GM23248 (cell line): ENCODE results near the gene KDM7A. TPM values are rescaled to one million over a fixed set of nuclear protein-coding genes. Genes with fewer than 3 reads are reported as not detected.

Experiments used
- DNase-seq: peaks from one replicate; pipeline ENCODE4 v3.0.0-alpha.2; 2015
- H2AFZ ChIP-seq: fragments of 200-600 bp; sonication (generic); 2 replicates; pipeline ENCODE4 v1.6.1; 2016; ENCODE audit warnings: antibody characterized with exemption
- H3F3A ChIP-seq: fragments of 200-600 bp; sonication (generic); 2 replicates; pipeline ENCODE4 v1.6.1; 2016; ENCODE audit warnings: mild to moderate bottlenecking, antibody characterized with exemption, mixed run types; ENCODE audit not compliant: insufficient read depth
- H3K27ac ChIP-seq: fragments of 200-600 bp; sonication (generic); 2 replicates; pipeline ENCODE4 v1.5.1; 2016; ENCODE audit warnings: mild to moderate bottlenecking
- H3K27me3 ChIP-seq: fragments of 200-600 bp; sonication (generic); replicated peaks from 2 replicates; pipeline ENCODE4 v1.6.1; 2016; ENCODE audit warnings: mild to moderate bottlenecking; ENCODE audit not compliant: insufficient read depth
- H3K36me3 ChIP-seq: fragments of 200-600 bp; sonication (generic); 2 replicates; pipeline ENCODE4 v1.6.1; 2016; ENCODE audit warnings: low read depth, mild to moderate bottlenecking
- H3K4me1 ChIP-seq: fragments of 200-600 bp; sonication (generic); 2 replicates; pipeline ENCODE4 v1.6.1; 2016; ENCODE audit warnings: mild to moderate bottlenecking; ENCODE audit not compliant: insufficient read depth
- H3K4me2 ChIP-seq: fragments of 200-600 bp; sonication (generic); one replicate; pipeline ENCODE4 v1.6.1; 2016; ENCODE audit warnings: mild to moderate bottlenecking; ENCODE audit not compliant: unreplicated experiment
- H3K4me3 ChIP-seq: fragments of 200-600 bp; sonication (generic); 2 replicates; pipeline ENCODE4 v1.5.1; 2016; ENCODE audit warnings: mild to moderate bottlenecking
- H3K79me2 ChIP-seq: fragments of 200-600 bp; sonication (generic); 2 replicates; pipeline ENCODE4 v1.6.1; 2016; ENCODE audit warnings: mild to moderate bottlenecking; ENCODE audit not compliant: insufficient read depth
- H3K9ac ChIP-seq: fragments of 200-600 bp; sonication (generic); 2 replicates; pipeline ENCODE4 v1.6.1; 2016; ENCODE audit warnings: mild to moderate bottlenecking
- H3K9me2 ChIP-seq: fragments of 200-600 bp; sonication (generic); 2 replicates; pipeline ENCODE4 v1.6.1; 2016; ENCODE audit warnings: mixed run types, mild to moderate bottlenecking, moderate library complexity; ENCODE audit not compliant: insufficient read depth
- H3K9me3 ChIP-seq: fragments of 200-600 bp; sonication (generic); one replicate; pipeline ENCODE4 v1.6.1; 2017; ENCODE audit warnings: low read depth
- H4K20me1 ChIP-seq: fragments of 200-600 bp; sonication (generic); 2 replicates; pipeline ENCODE4 v1.6.0; 2016; ENCODE audit not compliant: insufficient read depth
- EZH2 ChIP-seq: fragments of 200-600 bp; sonication (generic); IDR thresholded peaks from 2 replicates; pipeline ENCODE4 v1.6.1; 2018; ENCODE audit warnings: antibody characterized with exemption, mild to moderate bottlenecking; ENCODE audit not compliant: insufficient read depth, poor library complexity, severe bottlenecking
- EZH2phosphoT487 ChIP-seq: fragments of 200-600 bp; sonication (generic); IDR thresholded peaks from 2 replicates; pipeline ENCODE4 v1.6.1; 2018; ENCODE audit warnings: antibody characterized with exemption, moderate library complexity, mild to moderate bottlenecking, low read depth; ENCODE audit not compliant: insufficient read depth
- WGBS, 2 experiments: methylation state at CpG; one replicate each; pipeline ENCODE4 v1.1.6; 2015 to 2017; ENCODE audit warnings: low lambda C conversion rate in 2 of 2, low coverage in 1 of 2; ENCODE audit errors: missing lambda C conversion rate in 2 of 2; 5-methylcytosine and 5-hydroxymethylcytosine counted together
- in situ Hi-C: fragments of 300-500 bp; cut with MboI; formaldehyde crosslinking; loops from 2 replicates; pipeline ENCODE4 v1.15.0; 2020
- polyA plus RNA-seq: library from polyadenylated mRNA; unstranded; fragments of >200 nt; fragmentation: Nextera tagmentation; extraction: Ambion mirVana; gene quantifications from 2 replicates; pipeline ENCODE4 v1.2.1, GENCODE V29; 2016
- total RNA-seq: library from RNA; depleted of rRNA; stranded (reverse); fragments of >200 nt; shearing (Covaris generic); gene quantifications from 2 replicates; pipeline ENCODE4 v1.2.3, GENCODE V29; 2014; rRNA removed

The KDM7A gene, protein sequence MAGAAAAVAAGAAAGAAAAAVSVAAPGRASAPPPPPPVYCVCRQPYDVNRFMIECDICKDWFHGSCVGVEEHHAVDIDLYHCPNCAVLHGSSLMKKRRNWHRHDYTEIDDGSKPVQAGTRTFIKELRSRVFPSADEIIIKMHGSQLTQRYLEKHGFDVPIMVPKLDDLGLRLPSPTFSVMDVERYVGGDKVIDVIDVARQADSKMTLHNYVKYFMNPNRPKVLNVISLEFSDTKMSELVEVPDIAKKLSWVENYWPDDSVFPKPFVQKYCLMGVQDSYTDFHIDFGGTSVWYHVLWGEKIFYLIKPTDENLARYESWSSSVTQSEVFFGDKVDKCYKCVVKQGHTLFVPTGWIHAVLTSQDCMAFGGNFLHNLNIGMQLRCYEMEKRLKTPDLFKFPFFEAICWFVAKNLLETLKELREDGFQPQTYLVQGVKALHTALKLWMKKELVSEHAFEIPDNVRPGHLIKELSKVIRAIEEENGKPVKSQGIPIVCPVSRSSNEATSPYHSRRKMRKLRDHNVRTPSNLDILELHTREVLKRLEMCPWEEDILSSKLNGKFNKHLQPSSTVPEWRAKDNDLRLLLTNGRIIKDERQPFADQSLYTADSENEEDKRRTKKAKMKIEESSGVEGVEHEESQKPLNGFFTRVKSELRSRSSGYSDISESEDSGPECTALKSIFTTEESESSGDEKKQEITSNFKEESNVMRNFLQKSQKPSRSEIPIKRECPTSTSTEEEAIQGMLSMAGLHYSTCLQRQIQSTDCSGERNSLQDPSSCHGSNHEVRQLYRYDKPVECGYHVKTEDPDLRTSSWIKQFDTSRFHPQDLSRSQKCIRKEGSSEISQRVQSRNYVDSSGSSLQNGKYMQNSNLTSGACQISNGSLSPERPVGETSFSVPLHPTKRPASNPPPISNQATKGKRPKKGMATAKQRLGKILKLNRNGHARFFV
- total RNA-seq: 6.7 and 7.8 TPM in 2 replicates
- 1.9 and 2.3 TPM in 2 replicates for polyA plus RNA-seq

DNA sequence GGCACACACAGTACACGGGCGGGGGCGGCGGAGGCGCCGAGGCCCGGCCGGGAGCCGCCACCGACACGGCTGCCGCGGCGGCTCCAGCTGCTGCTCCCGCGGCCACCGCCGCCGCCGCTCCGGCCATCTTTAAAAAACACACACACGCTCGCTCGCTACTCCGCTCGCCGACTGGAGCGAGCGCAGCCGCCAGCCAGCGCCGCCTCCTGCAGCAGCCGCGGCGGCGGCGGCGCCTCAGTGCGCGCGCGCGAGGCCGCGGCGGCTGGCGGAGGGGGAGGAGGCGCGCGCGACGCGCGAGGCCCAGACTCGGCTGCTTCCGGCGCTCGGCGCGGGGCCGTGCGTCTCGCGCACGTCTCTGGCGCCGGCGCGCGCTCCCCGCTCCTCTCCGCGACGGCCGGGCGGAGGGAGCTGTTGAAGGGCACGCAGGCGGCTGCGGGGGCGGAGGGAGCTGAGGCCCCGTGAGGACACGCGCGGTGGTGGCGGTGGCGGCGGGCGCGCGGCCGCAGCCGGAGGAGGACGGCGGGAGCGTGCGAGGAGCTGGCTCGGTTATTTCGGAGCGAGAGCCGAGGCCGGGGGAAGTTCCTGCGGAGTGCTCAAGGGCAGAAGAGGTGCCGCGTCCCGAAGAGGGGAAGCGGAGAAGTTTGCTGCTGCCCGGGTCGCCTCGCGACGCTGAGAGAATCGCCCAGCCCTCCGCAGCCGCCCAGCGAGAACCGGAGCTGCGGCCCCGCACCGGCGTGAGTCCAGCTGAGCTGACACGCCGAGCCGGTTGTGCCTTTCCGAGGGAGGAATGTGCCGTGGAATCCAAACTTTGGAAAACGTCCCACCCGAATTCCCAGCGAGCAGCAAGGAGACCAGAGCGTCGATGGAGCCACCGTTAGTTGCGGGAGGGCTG is at the start of gene KDM7A:
Gene KDM7A (minus strand): TSS at position 173 of the 892 bp plus-strand sequence. CDS start 46 bp downstream, at position 127.
- Histone ChIP-seq H3K4me1 (peaks cover 10% of the 10 kb centered on the region), H3K9ac (peak within 1 kb of the TSS; percentile 96), H3K9me3 (no peaks in the 10 kb centered on the region), H3K9me2 (no peaks in the 10 kb centered on the region), H3K27ac (peak within 1 kb of the TSS; percentile 95), H2AFZ (peak within 1 kb of the TSS; percentile 88), H3K4me2 (peak within 1 kb of the TSS; percentile 93), H3K27me3 (peaks cover 8% of the 10 kb centered on the region), H3K79me2 (peaks cover 30% of the 10 kb centered on the region), H3K4me3 (peak within 1 kb of the TSS; percentile 85), H4K20me1 (no peaks in the 10 kb centered on the region), H3K36me3 (no peaks in the 10 kb centered on the region), H3F3A (peaks cover 28% of the 10 kb centered on the region)
- TF ChIP-seq EZH2phosphoT487 (no peak), EZH2 (no peak)
- DNase-seq: peak; percentile 99
- in situ Hi-C loops: no loop called here
- WGBS, 2 experiments: 1% methylated on average over 81 to 89 of the region's 132 CpGs

DNA sequence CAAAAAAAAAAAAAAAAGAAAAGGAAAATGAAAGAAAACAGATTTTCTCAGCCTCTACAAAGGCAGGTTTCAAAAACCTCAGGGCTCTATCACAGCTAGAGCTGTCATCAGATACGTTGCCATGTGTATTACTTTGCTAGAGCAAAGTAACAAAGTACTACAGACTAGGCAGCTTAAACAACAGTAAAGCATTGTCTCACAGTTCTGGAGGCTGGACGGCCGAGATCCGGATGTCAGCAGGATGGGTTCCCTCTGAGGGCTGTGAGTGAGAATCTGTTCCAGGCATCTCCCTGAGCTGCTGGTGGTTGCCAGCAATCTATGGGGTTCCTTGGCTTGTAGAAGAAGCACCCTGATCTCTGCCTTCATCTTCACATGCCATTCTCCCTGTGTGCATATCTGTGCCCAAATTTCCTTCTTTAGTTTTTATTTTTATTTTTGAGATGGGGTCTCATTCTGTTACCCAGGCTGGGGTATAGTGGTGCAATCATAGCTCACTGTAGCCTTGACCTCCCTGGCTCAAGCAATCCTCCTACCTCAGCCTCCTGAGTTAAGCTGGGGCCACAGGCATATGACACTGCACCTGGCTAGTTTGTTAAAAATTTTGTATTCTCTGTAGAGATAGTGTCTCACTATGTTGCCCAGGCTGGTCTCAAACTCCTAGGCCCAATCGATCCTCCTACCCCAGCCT is 48.9 kb upstream of the KDM7A start:
- Histone ChIP-seq H3K27me3 (no peaks in the 10 kb centered on the region), H3K27ac (no peak overlapping the region), H3K9ac (no peak overlapping the region), H3K79me2 (no peaks in the 10 kb centered on the region), H4K20me1 (no peaks in the 10 kb centered on the region), H3F3A (no peaks in the 10 kb centered on the region), H3K4me1 (no peaks in the 10 kb centered on the region), H3K4me2 (no peak overlapping the region), H3K4me3 (no peak overlapping the region), H3K9me3 (no peaks in the 10 kb centered on the region), H3K9me2 (no peaks in the 10 kb centered on the region), H2AFZ (no peak overlapping the region), H3K36me3 (no peaks in the 10 kb centered on the region)
- DNase-seq: no peak
- no peak for TF ChIP-seq EZH2
- TF ChIP-seq EZH2phosphoT487: no peak
- WGBS, 2 experiments: 69 to 73% methylated on average over 5 of the region's 5 CpGs
- in situ Hi-C loops: no loop called here

DNA sequence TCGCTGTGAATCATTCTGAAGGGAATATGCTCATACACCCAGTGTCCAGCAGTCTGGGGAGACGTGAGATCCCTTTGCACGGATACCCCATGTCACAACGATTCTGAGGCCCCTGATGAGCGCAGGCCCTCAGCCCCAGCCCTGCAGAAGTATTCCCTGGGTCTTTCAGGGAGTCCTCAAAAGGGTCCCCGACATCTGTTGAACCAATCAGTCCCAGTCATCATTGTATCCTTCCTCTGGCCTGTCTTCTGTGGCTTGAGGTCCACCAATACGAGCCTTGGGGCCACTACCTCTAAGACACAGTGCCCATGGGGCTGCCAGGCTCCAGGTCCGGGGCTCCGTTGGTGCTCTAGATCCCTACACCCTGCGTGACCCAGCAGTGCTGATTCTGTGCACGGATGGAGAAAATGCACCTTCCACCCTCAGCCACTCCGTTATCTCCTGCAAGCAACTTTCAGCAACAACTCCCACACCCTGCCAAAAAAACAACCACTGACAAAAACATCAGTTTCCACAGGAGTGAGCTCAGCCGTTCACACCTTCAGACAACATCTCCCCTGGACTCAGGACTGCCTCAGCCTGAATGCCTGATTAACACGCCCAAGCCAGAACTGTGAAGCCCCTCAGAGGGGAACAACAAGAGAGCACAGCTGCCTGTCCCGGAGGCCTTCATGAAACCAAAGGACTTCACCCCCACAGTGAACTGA is 46.9 kb upstream of the KDM7A start:
- in situ Hi-C loops: no loop called here
- TF ChIP-seq EZH2 (no peak), EZH2phosphoT487 (no peak)
- Histone ChIP-seq H3K4me3 (no peak overlapping the region), H3F3A (no peaks in the 10 kb centered on the region), H4K20me1 (no peaks in the 10 kb centered on the region), H3K27ac (no peak overlapping the region), H3K79me2 (no peaks in the 10 kb centered on the region), H3K36me3 (no peaks in the 10 kb centered on the region), H3K4me2 (no peak overlapping the region), H3K27me3 (no peaks in the 10 kb centered on the region), H3K9me2 (no peaks in the 10 kb centered on the region), H3K9me3 (no peaks in the 10 kb centered on the region), H3K9ac (no peak overlapping the region), H2AFZ (no peak overlapping the region), H3K4me1 (no peaks in the 10 kb centered on the region)
- 84 to 86% methylated on average over 15 of the region's 15 CpGs for WGBS, 2 experiments
- DNase-seq: no peak
